H9 (cell line): ENCODE results near the gene EPS8. TPM values are rescaled to one million over a fixed set of nuclear protein-coding genes. Genes with fewer than 3 reads are reported as not detected.

Source experiments
- DNase-seq: peaks from one replicate; pipeline ENCODE4 v3.0.0-alpha.2; 2017
- H2AFZ ChIP-seq: one replicate; pipeline ENCODE4 v1.6.1; 2013; ENCODE audit warnings: mild to moderate bottlenecking, low read length, control low read depth, moderate library complexity
- H2AK5ac ChIP-seq: 2 replicates; pipeline ENCODE4 v1.6.1; 2013; ENCODE audit warnings: low read length, control low read depth, mixed read lengths; ENCODE audit not compliant: insufficient read length
- H2BK120ac ChIP-seq: one replicate; pipeline ENCODE4 v1.6.1; 2013; ENCODE audit warnings: low read depth, mild to moderate bottlenecking, low read length, control low read depth, inconsistent platforms; ENCODE audit not compliant: poor library complexity, severe bottlenecking
- H2BK12ac ChIP-seq: 2 replicates; pipeline ENCODE4 v1.6.1; 2013; ENCODE audit warnings: low read length, control low read depth, mixed read lengths, low read depth; ENCODE audit not compliant: insufficient read length
- H2BK15ac ChIP-seq: 2 replicates; pipeline ENCODE4 v1.6.1; 2013; ENCODE audit warnings: low read depth, low read length, control low read depth
- H2BK20ac ChIP-seq: one replicate; pipeline ENCODE4 v1.6.1; 2013; ENCODE audit warnings: low read depth, mild to moderate bottlenecking, low read length, control low read depth, inconsistent platforms; ENCODE audit not compliant: poor library complexity, severe bottlenecking
- H2BK5ac ChIP-seq: 2 replicates; pipeline ENCODE4 v1.6.1; 2013; ENCODE audit warnings: low read length, control low read depth, mixed read lengths; ENCODE audit not compliant: insufficient read length
- H3K14ac ChIP-seq: 2 replicates; pipeline ENCODE4 v1.6.1; 2013; ENCODE audit warnings: low read length, control low read depth; ENCODE audit not compliant: insufficient read depth
- H3K18ac ChIP-seq: 2 replicates; pipeline ENCODE4 v1.6.1; 2013; ENCODE audit warnings: low read depth, mild to moderate bottlenecking, mixed read lengths, low read length, control low read depth; ENCODE audit not compliant: insufficient read length
- H3K23ac ChIP-seq: 2 replicates; pipeline ENCODE4 v1.6.1; 2013; ENCODE audit warnings: low read length, control low read depth, mixed read lengths, low read depth; ENCODE audit not compliant: insufficient read length
- H3K23me2 ChIP-seq: 2 replicates; pipeline ENCODE4 v1.6.1; 2013; ENCODE audit warnings: low read depth, mild to moderate bottlenecking, mixed read lengths, low read length, control low read depth; ENCODE audit not compliant: insufficient read length, poor library complexity, severe bottlenecking
- H3K27ac ChIP-seq: 2 replicates; pipeline ENCODE4 v1.5.1; 2013; ENCODE audit warnings: low read length, control low read depth, mixed read lengths, low read depth; ENCODE audit not compliant: insufficient read length
- H3K27me3 ChIP-seq: 2 replicates; pipeline ENCODE4 v1.6.1; 2013; ENCODE audit warnings: low read length, control low read depth, inconsistent platforms; ENCODE audit not compliant: insufficient read depth
- H3K4ac ChIP-seq: 2 replicates; pipeline ENCODE4 v1.6.1; 2013; ENCODE audit warnings: low read depth, mild to moderate bottlenecking, control low read depth, inconsistent platforms, low read length, moderate library complexity
- H3K4me1 ChIP-seq: 2 replicates; pipeline ENCODE4 v1.6.1; 2013; ENCODE audit warnings: low read length, control low read depth, inconsistent platforms; ENCODE audit not compliant: insufficient read depth
- H3K4me2 ChIP-seq: 2 replicates; pipeline ENCODE4 v1.6.1; 2013; ENCODE audit warnings: low read length, control low read depth, mixed read lengths; ENCODE audit not compliant: insufficient read length, insufficient read depth
- H3K56ac ChIP-seq: 2 replicates; pipeline ENCODE4 v1.6.1; 2013; ENCODE audit warnings: low read depth, mild to moderate bottlenecking, mixed read lengths, low read length, control low read depth; ENCODE audit not compliant: insufficient read length
- H3K79me1 ChIP-seq: 2 replicates; pipeline ENCODE4 v1.6.1; 2013; ENCODE audit warnings: low read depth, mild to moderate bottlenecking, moderate library complexity, low read length, control low read depth, inconsistent platforms; ENCODE audit not compliant: insufficient read depth, poor library complexity, severe bottlenecking
- H3K79me2 ChIP-seq: 2 replicates; pipeline ENCODE4 v1.6.1; 2013; ENCODE audit warnings: low read length, control low read depth, inconsistent platforms; ENCODE audit not compliant: insufficient read depth
- H3K9ac ChIP-seq: 2 replicates; pipeline ENCODE4 v1.6.1; 2013; ENCODE audit warnings: low read length, control low read depth, mixed read lengths; ENCODE audit not compliant: insufficient read length; ENCODE audit errors: extremely low read depth
- H3K9me3 ChIP-seq: one replicate; pipeline ENCODE4 v1.6.1; 2013; ENCODE audit warnings: low read depth, low read length, inconsistent platforms; ENCODE audit not compliant: control insufficient read depth
- H3T11ph ChIP-seq: one replicate; pipeline ENCODE4 v1.6.1; 2013; ENCODE audit warnings: mild to moderate bottlenecking, low read length, control low read depth, inconsistent platforms
- H4K20me1 ChIP-seq: one replicate; pipeline ENCODE4 v1.6.1; 2013; ENCODE audit not compliant: control insufficient read depth, insufficient read length, insufficient read depth
- H4K5ac ChIP-seq: 2 replicates; pipeline ENCODE4 v1.6.1; 2013; ENCODE audit warnings: low read depth, mild to moderate bottlenecking, mixed read lengths, low read length, control low read depth; ENCODE audit not compliant: insufficient read length
- H4K8ac ChIP-seq: replicated peaks from 2 replicates; pipeline ENCODE4 v1.6.1; 2013; ENCODE audit warnings: low read length, control low read depth, mixed read lengths, low read depth; ENCODE audit not compliant: insufficient read length
- H4K91ac ChIP-seq: 2 replicates; pipeline ENCODE4 v1.6.1; 2013; ENCODE audit warnings: low read depth, mild to moderate bottlenecking, moderate library complexity, mixed read lengths, low read length, control low read depth; ENCODE audit not compliant: insufficient read length
- H3K27ac Mint-ChIP-seq, 3 experiments: 2 replicates in 2 of 3; 3 replicates in 1 of 3; pipeline ENCODE4 v1.8.0; 2020 to 2021; ENCODE audit warnings: mixed read lengths in 3 of 3, mild to moderate bottlenecking in 1 of 3, moderate library complexity in 1 of 3
- H3K27me3 Mint-ChIP-seq: 2 replicates; pipeline ENCODE4 v1.8.0; 2021; ENCODE audit warnings: low read depth, mild to moderate bottlenecking, moderate library complexity, mixed read lengths
- H3K36me3 Mint-ChIP-seq, 3 experiments: 2 replicates in 2 of 3; 3 replicates in 1 of 3; pipeline ENCODE4 v1.8.0; 2020 to 2021; ENCODE audit warnings: low read depth in 3 of 3, mixed read lengths in 3 of 3; ENCODE audit not compliant: insufficient read depth in 1 of 3
- H3K4me1 Mint-ChIP-seq, 2 experiments: 2 replicates each; pipeline ENCODE4 v1.8.0; 2020; ENCODE audit warnings: mixed read lengths in 2 of 2
- H3K4me3 Mint-ChIP-seq, 2 experiments: 2 replicates in 1 of 2; 3 replicates in 1 of 2; pipeline ENCODE4 v1.8.0; 2020 to 2021; ENCODE audit warnings: mild to moderate bottlenecking in 2 of 2, mixed read lengths in 2 of 2, moderate library complexity in 1 of 2
- H3K9me3 Mint-ChIP-seq, 2 experiments: 2 replicates in 1 of 2; 3 replicates in 1 of 2; pipeline ENCODE4 v1.8.0; 2020; ENCODE audit warnings: mild to moderate bottlenecking in 2 of 2, mixed read lengths in 2 of 2, moderate library complexity in 1 of 2
- CTCF ChIP-seq: fragments of 200-600 bp; sonication (generic); conservative IDR thresholded peaks from 3 replicates; pipeline ENCODE4 v1.8.0; 2021; ENCODE audit warnings: antibody characterized with exemption, mild to moderate bottlenecking
- WGBS: extraction: QIAGEN DNeasy Blood & Tissue Kit; methylation state at CpG from one replicate; pipeline ENCODE4 v1.1.7; 2013; ENCODE audit warnings: missing lambda C conversion rate, low lambda C conversion rate, mixed read lengths; ENCODE audit not compliant: insufficient read length; ENCODE audit errors: extremely low coverage; 5-methylcytosine and 5-hydroxymethylcytosine counted together
- total RNA-seq: library from RNA; stranded (reverse); gene quantifications from 2 replicates; pipeline ENCODE4 v1.2.1, GENCODE V29; 2021

EPS8 gene
- total RNA-seq, 1 experiment from 2014 or later, result 2.2 TPM

DNA sequence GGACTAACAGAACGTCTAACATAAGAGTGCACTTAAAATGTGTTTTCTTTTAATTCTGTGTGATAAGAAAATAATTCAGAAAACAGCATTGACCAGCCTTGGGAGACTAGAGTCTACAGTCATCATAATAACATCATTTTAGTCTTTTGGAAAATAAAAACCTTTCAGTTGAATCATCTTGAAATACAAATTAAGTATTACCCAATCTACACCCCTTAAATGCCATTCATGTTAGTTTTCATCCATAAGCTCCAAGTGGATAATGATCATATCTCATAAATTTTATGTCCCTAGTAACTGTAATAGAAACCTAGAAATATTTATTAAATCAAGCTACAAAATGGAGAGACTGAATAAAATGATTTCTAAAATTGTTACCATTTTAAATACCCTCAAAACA, 32.4 kb downstream of the EPS8 start:
- H3K27me3 Mint-ChIP-seq, result no peaks in the 10 kb centered on the region
- H2AFZ ChIP-seq, result no peak overlapping the region

More for the DNA sequence above, 32.4 kb downstream of the EPS8 start:
- Histone ChIP-seq H3K56ac (no peak overlapping the region), H2BK15ac (no peak overlapping the region), H3K27ac (no peak overlapping the region), H4K91ac (no peak overlapping the region), H3K79me1 (no peaks in the 10 kb centered on the region), H4K8ac (no peak overlapping the region), H3K9me3 (no peaks in the 10 kb centered on the region), H2BK120ac (no peak overlapping the region), H3K9ac (no peak overlapping the region), H3K14ac (no peak overlapping the region), H3K18ac (no peak overlapping the region), H3K4ac (no peak overlapping the region), H4K5ac (no peak overlapping the region), H3K23ac (no peak overlapping the region), H3K4me2 (no peak overlapping the region), H2BK5ac (no peak overlapping the region), H2AK5ac (no peak overlapping the region), H3T11ph (no peak overlapping the region), H3K4me1 (no peaks in the 10 kb centered on the region), H3K23me2 (no peaks in the 10 kb centered on the region), H3K27me3 (no peaks in the 10 kb centered on the region), H4K20me1 (no peaks in the 10 kb centered on the region), H3K79me2 (no peaks in the 10 kb centered on the region), H2BK12ac (no peak overlapping the region), H2BK20ac (no peak overlapping the region)
- no peaks in the 10 kb centered on the region for H3K9me3 Mint-ChIP-seq
- no peak for TF ChIP-seq CTCF
- peaks cover 6 to 11% of the 10 kb centered on the region in 2 experiments for H3K4me1 Mint-ChIP-seq
- H3K4me3 Mint-ChIP-seq, result no peak overlapping the region
- WGBS, result no CpG with 5 or more reads among the region's 1 CpG
- no peak overlapping the region for H3K27ac Mint-ChIP-seq
- DNase-seq, result no peak
- H3K36me3 Mint-ChIP-seq, result no peaks in the 10 kb centered on the region
